ENCODE measurements around the gene HRAS. TPM values are rescaled to one million over a fixed set of nuclear protein-coding genes. Genes with fewer than 3 reads are reported as not detected.

Gene HRAS
- total and polyA plus RNA-seq, 2 of the 13 experiments (the other 11 are each of a cell fraction or from before 2014, with no cell fraction given), result 32.9 to 50.0 TPM

DNA sequence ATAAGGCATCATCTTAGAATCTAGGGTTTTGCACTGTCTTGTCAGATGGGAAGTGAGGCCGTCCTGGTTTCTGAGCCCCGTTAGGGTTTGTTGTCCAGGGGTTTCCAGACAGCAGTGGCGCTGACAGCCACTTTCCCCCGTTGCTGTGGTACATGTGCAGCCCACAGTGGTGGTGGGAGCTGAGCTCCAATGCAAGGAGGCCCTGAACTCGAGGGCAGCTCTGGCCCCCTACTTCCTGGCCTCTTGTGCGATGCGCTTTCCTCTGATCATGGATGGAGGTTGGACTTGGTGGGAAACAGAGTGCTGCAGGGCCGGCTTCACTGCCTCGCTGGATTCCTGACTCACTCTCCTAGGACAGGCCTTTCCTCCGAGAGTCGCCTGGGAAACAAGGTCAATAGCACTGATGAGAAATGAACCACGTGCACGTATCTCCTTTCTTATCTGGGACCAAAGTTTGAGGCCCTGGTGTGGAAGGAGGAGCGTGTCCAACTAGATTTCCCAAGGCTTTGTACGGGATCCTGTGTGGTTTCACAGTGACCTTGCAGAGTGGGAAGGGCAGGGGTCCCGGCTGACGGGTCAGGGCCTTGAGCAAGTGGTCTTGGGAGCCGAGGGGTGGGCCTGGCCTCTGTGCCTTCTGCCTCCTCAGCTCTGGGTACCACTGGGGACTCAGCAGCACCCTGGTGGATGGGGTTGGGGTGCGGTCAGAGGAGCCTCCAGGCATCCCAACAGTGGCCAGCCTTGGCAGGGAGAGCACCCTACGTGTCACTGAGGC is 44.6 kb upstream of the HRAS start (continued):
- TF ChIP-seq ARNTL (CRISPR knock-in tag; IDR thresholded peaks at IDR 0.05), result 0 out of 2 replicates have a peak, but pooled peaks have one; percentile 43
- no peak for TF ChIP-seq ZNF572 (CRISPR knock-in tag; IDR thresholded peaks at IDR 0.05)
- TF ChIP-seq TBL1XR1 (IDR thresholded peaks at IDR 0.05; ENCODE audit: borderline replicate concordance, low read length, partially characterized antibody), result no peak
- TF ChIP-seq RARA (CRISPR knock-in tag; IDR thresholded peaks at IDR 0.05), result peak; percentile 71
- TF ChIP-seq NCOR1 (IDR thresholded peaks at IDR 0.05; ENCODE audit: borderline replicate concordance, low read length), result no peak
- no peak for TF ChIP-seq SNAI1 (CRISPR knock-in tag; IDR thresholded peaks at IDR 0.05; ENCODE audit: borderline replicate concordance)
- no peak for TF ChIP-seq MTF2 (CRISPR knock-in tag; IDR thresholded peaks at IDR 0.05; ENCODE audit: borderline replicate concordance)
- TF ChIP-seq, protein P1, sequence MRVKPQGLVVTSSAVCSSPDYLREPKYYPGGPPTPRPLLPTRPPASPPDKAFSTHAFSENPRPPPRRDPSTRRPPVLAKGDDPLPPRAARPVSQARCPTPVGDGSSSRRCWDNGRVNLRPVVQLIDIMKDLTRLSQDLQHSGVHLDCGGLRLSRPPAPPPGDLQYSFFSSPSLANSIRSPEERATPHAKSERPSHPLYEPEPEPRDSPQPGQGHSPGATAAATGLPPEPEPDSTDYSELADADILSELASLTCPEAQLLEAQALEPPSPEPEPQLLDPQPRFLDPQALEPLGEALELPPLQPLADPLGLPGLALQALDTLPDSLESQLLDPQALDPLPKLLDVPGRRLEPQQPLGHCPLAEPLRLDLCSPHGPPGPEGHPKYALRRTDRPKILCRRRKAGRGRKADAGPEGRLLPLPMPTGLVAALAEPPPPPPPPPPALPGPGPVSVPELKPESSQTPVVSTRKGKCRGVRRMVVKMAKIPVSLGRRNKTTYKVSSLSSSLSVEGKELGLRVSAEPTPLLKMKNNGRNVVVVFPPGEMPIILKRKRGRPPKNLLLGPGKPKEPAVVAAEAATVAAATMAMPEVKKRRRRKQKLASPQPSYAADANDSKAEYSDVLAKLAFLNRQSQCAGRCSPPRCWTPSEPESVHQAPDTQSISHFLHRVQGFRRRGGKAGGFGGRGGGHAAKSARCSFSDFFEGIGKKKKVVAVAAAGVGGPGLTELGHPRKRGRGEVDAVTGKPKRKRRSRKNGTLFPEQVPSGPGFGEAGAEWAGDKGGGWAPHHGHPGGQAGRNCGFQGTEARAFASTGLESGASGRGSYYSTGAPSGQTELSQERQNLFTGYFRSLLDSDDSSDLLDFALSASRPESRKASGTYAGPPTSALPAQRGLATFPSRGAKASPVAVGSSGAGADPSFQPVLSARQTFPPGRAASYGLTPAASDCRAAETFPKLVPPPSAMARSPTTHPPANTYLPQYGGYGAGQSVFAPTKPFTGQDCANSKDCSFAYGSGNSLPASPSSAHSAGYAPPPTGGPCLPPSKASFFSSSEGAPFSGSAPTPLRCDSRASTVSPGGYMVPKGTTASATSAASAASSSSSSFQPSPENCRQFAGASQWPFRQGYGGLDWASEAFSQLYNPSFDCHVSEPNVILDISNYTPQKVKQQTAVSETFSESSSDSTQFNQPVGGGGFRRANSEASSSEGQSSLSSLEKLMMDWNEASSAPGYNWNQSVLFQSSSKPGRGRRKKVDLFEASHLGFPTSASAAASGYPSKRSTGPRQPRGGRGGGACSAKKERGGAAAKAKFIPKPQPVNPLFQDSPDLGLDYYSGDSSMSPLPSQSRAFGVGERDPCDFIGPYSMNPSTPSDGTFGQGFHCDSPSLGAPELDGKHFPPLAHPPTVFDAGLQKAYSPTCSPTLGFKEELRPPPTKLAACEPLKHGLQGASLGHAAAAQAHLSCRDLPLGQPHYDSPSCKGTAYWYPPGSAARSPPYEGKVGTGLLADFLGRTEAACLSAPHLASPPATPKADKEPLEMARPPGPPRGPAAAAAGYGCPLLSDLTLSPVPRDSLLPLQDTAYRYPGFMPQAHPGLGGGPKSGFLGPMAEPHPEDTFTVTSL (CRISPR knock-in tag; IDR thresholded peaks at IDR 0.05; ENCODE audit: borderline replicate concordance), result no peak
- TF ChIP-seq GATAD1 (CRISPR knock-in tag; IDR thresholded peaks at IDR 0.05), result no peak
- peak; percentile 72; the same call in 1 of the 2 replicates for TF ChIP-seq KDM3A (CRISPR knock-in tag; IDR thresholded peaks at IDR 0.05; ENCODE audit: low read depth)
- peak; percentile 51; the same call in 1 of the 2 replicates for TF ChIP-seq PHF21A (CRISPR knock-in tag; IDR thresholded peaks at IDR 0.05)
- TF ChIP-seq ZNF616 (CRISPR knock-in tag; IDR thresholded peaks at IDR 0.05; ENCODE audit: low read depth), result no peak
- no peak for TF ChIP-seq NKX3-1 (CRISPR knock-in tag; IDR thresholded peaks at IDR 0.05)
- no peak; the same call in 1 of the 2 replicates for TF ChIP-seq ZNF292 (CRISPR knock-in tag; IDR thresholded peaks at IDR 0.05; ENCODE audit: borderline replicate concordance, low read depth)
- TF ChIP-seq, protein P2, sequence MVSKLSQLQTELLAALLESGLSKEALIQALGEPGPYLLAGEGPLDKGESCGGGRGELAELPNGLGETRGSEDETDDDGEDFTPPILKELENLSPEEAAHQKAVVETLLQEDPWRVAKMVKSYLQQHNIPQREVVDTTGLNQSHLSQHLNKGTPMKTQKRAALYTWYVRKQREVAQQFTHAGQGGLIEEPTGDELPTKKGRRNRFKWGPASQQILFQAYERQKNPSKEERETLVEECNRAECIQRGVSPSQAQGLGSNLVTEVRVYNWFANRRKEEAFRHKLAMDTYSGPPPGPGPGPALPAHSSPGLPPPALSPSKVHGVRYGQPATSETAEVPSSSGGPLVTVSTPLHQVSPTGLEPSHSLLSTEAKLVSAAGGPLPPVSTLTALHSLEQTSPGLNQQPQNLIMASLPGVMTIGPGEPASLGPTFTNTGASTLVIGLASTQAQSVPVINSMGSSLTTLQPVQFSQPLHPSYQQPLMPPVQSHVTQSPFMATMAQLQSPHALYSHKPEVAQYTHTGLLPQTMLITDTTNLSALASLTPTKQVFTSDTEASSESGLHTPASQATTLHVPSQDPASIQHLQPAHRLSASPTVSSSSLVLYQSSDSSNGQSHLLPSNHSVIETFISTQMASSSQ (IDR thresholded peaks at IDR 0.05; ENCODE audit: low read depth), result no peak
- TF ChIP-seq, protein P2 (CRISPR knock-in tag; IDR thresholded peaks at IDR 0.05; ENCODE audit: borderline replicate concordance), result no peak
- TF ChIP-seq GFI1 (CRISPR knock-in tag; IDR thresholded peaks at IDR 0.05; ENCODE audit: borderline replicate concordance), result no peak
- peak; percentile 71; the same call in 1 of the 3 replicates for TF ChIP-seq MXI1 (IDR thresholded peaks at IDR 0.05; ENCODE audit: borderline replicate concordance, low read depth, low read length)
- TF ChIP-seq MIXL1 (CRISPR knock-in tag; IDR thresholded peaks at IDR 0.05), result peak; percentile 46; the same call in 1 of the 2 replicates
- TF ChIP-seq FOXO1 (CRISPR knock-in tag; IDR thresholded peaks at IDR 0.05), result no peak; the same call in 1 of the 2 replicates
